Osteoblast (primary cell): Measurements from ENCODE around the gene MYO3A. TPM values are rescaled to one million over a fixed set of nuclear protein-coding genes. Genes with fewer than 3 reads are reported as not detected.

Experiments used
- DNase-seq: peaks from one replicate; pipeline ENCODE4 v3.0.0; 2011; ENCODE audit warnings: low spot score, mixed read lengths; ENCODE audit not compliant: insufficient read length; ENCODE audit errors: missing footprints
- H2AFZ ChIP-seq: 2 replicates; pipeline ENCODE4 v1.6.0; 2011; ENCODE audit warnings: mild to moderate bottlenecking, low read length
- H3K27ac ChIP-seq: 2 replicates; pipeline ENCODE4 v1.5.1; 2011; ENCODE audit warnings: mild to moderate bottlenecking, low read depth, low read length, moderate library complexity
- H3K27me3 ChIP-seq: 2 replicates; pipeline ENCODE4 v1.6.0; 2012; ENCODE audit warnings: mild to moderate bottlenecking, control low read depth, inconsistent platforms, low read length, moderate library complexity; ENCODE audit not compliant: insufficient read depth
- H3K36me3 ChIP-seq: 2 replicates; pipeline ENCODE4 v1.5.1; 2011; ENCODE audit warnings: mild to moderate bottlenecking, low read length, control low read depth, moderate library complexity; ENCODE audit not compliant: insufficient read depth
- H3K4me1 ChIP-seq: 2 replicates; pipeline ENCODE4 v1.5.1; 2011; ENCODE audit warnings: mild to moderate bottlenecking, low read length, control low read depth, moderate library complexity; ENCODE audit not compliant: insufficient read depth
- H3K4me2 ChIP-seq: 2 replicates; pipeline ENCODE4 v1.6.0; 2011; ENCODE audit warnings: mild to moderate bottlenecking, low read length; ENCODE audit not compliant: insufficient read depth
- H3K4me3 ChIP-seq: fragments of 200-600 bp; sonication (generic); 3 replicates; pipeline ENCODE4 v1.5.1; 2012; ENCODE audit warnings: mild to moderate bottlenecking, low read length, inconsistent platforms; ENCODE audit not compliant: insufficient read depth
- H3K79me2 ChIP-seq: 2 replicates; pipeline ENCODE4 v1.6.0; 2012; ENCODE audit warnings: mild to moderate bottlenecking, low read length, control low read depth, inconsistent platforms; ENCODE audit not compliant: insufficient read depth
- H3K9me3 ChIP-seq: 2 replicates; pipeline ENCODE4 v1.5.1; 2011; ENCODE audit warnings: low read depth, low read length, control low read depth
- H4K20me1 ChIP-seq: 2 replicates; pipeline ENCODE4 v1.6.0; 2012; ENCODE audit warnings: mild to moderate bottlenecking, low read length, control low read depth; ENCODE audit not compliant: insufficient read depth
- total RNA-seq: library from RNA; depleted of rRNA; stranded (reverse); fragments of >200 nt; gene quantifications from 2 replicates; pipeline ENCODE4 v1.2.3, GENCODE V29; 2012
- TF ChIP-seq, protein P1 (sequence below): IDR thresholded peaks from 2 replicates; pipeline ENCODE4 v1.5.1; 2011; ENCODE audit warnings: mild to moderate bottlenecking, low read depth, low read length, moderate library complexity; ENCODE audit errors: extremely low read depth

MYO3A gene
- total RNA-seq, 1 donor = not detected

DNA sequence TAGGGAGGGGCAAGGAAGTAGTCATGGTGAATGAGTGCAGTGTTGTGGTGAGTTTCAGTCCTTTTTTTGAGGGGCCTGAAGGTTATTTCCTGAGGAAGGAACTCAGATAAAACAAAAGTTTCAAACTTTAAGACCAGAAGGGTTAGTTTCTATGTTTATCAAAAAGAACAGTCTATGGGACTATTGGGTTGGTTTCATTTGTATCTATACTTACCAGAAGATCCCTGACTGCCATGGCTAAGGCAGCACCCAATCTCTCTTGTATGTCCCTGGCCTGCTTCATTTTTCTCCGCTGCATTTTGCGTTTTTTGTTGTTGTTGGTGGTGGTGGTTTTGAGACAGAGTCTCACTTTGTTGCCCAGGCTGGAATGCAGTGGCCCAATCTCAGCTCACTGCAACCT lies 263.2 kb downstream of the MYO3A start:
- Histone ChIP-seq H4K20me1 (no peaks in the 10 kb centered on the region), H3K4me1 (no peaks in the 10 kb centered on the region), H3K4me2 (no peak overlapping the region), H3K4me3 (no peak overlapping the region), H3K9me3 (no peaks in the 10 kb centered on the region), H3K27me3 (no peaks in the 10 kb centered on the region), H3K36me3 (no peaks in the 10 kb centered on the region), H3K79me2 (no peaks in the 10 kb centered on the region), H2AFZ (no peak overlapping the region), H3K27ac (no peak overlapping the region)
- TF ChIP-seq, protein P1, sequence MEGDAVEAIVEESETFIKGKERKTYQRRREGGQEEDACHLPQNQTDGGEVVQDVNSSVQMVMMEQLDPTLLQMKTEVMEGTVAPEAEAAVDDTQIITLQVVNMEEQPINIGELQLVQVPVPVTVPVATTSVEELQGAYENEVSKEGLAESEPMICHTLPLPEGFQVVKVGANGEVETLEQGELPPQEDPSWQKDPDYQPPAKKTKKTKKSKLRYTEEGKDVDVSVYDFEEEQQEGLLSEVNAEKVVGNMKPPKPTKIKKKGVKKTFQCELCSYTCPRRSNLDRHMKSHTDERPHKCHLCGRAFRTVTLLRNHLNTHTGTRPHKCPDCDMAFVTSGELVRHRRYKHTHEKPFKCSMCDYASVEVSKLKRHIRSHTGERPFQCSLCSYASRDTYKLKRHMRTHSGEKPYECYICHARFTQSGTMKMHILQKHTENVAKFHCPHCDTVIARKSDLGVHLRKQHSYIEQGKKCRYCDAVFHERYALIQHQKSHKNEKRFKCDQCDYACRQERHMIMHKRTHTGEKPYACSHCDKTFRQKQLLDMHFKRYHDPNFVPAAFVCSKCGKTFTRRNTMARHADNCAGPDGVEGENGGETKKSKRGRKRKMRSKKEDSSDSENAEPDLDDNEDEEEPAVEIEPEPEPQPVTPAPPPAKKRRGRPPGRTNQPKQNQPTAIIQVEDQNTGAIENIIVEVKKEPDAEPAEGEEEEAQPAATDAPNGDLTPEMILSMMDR = no peak
- DNase-seq = no peak

DNA sequence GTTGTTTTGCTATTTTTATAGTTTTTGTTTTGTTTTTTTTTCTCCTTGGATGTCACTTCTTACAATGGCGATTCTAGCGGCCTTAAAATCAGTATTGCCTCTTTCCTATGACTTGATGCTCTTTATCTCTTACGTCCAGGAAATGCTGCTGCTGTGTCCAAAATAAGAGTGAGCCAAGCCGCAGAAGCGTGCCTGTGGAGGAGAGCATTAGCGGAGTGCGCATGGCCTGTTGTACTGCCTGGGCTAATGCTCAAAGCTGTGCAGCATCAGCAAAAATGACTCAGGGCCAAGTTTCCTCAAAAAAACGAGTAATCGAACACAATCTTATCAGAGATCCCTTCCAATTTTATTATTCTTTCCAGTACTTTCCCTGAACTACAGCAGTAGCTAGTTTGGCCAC lies 264.1 kb downstream of the MYO3A start:
- no peak for DNase-seq
- TF ChIP-seq, protein P1 = no peak

DNA sequence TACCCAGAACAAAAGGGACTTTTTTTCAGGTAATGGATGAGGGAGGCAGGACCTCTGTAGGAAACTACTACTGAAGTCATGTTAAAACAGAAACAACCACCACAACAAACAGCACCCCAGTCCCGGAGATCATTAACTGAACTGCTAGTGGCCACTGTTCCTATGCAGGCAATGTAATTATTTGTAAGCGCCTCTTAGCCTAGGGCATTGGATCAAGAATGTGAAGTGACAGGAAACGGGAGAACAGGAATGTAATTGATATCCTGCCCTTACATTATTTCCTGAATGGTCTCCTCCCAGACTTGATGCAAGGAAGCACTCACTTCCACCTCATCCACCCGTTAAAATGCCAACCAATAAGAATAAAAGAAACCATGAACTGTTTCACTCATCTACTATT lies 265.8 kb downstream of the MYO3A start:
- H3K79me2 ChIP-seq = no peaks in the 10 kb centered on the region
- H3K4me2 ChIP-seq = no peak overlapping the region
- H3K4me1 ChIP-seq = no peaks in the 10 kb centered on the region
- H3K9me3 ChIP-seq = no peaks in the 10 kb centered on the region
- H3K27ac ChIP-seq = no peak overlapping the region
- no peak overlapping the region for H3K4me3 ChIP-seq
- no peaks in the 10 kb centered on the region for H4K20me1 ChIP-seq
- no peaks in the 10 kb centered on the region for H3K27me3 ChIP-seq
- H2AFZ ChIP-seq = no peak overlapping the region
- TF ChIP-seq, protein P1 = no peak
- DNase-seq = no peak
- no peaks in the 10 kb centered on the region for H3K36me3 ChIP-seq

More for the DNA sequence above, 264.1 kb downstream of the MYO3A start:
- H3K4me2 ChIP-seq = no peak overlapping the region
- H3K9me3 ChIP-seq = no peaks in the 10 kb centered on the region
- no peaks in the 10 kb centered on the region for H4K20me1 ChIP-seq
- H3K79me2 ChIP-seq = no peaks in the 10 kb centered on the region
- H3K36me3 ChIP-seq = no peaks in the 10 kb centered on the region
- no peak overlapping the region for H2AFZ ChIP-seq
- H3K4me1 ChIP-seq = no peaks in the 10 kb centered on the region
- H3K27ac ChIP-seq = no peak overlapping the region
- H3K27me3 ChIP-seq = no peaks in the 10 kb centered on the region
- H3K4me3 ChIP-seq = no peak overlapping the region

DNA sequence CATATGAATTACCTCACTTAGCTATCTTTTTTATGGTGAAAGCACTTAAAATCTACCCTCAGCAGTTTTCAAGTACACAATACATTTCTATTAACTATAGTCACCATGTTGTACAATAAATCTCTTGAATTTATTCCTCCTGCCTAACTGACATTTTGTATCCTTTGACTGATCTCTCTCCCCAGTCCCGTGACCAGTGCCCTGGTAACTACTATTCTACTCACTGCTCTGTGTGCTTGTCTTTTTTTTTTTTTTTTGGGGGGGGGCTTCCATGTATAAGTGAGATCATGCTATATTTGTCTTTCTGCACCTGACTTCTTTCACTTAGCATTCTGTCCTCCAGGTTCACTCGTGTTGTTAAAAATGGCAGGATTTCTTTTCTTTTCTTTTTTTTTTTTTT lies 271.2 kb downstream of the MYO3A start:
- Histone ChIP-seq H3K36me3 (no peaks in the 10 kb centered on the region), H2AFZ (no peak overlapping the region), H3K9me3 (no peaks in the 10 kb centered on the region), H3K27ac (no peak overlapping the region), H3K27me3 (no peaks in the 10 kb centered on the region), H4K20me1 (no peaks in the 10 kb centered on the region), H3K79me2 (no peaks in the 10 kb centered on the region), H3K4me3 (no peak overlapping the region), H3K4me1 (no peaks in the 10 kb centered on the region), H3K4me2 (no peak overlapping the region)
- TF ChIP-seq, protein P1 = no peak
- no peak for DNase-seq
